Left lung (tissue), 10 donors: ENCODE data around the gene CUX1. TPM values are rescaled to one million over a fixed set of nuclear protein-coding genes. Genes with fewer than 3 reads are reported as not detected.

Experiments
- ATAC-seq: fragments of 200-7000 bp; cut with Tn5 transposase; one replicate; pipeline ENCODE4 v1.9.1; 2020; ENCODE audit warnings: moderate library complexity
- DNase-seq, 4 donors: peaks; one replicate each; pipeline ENCODE4 v3.0.0-alpha.2; 2013 to 2020
- H3K27ac ChIP-seq, 2 donors: fragments of 200-600 bp; sonication (generic) in 1 of 2; one replicate each; pipeline versions ENCODE4 v1.5.0 to v1.8.0; 2020 to 2021
- H3K27me3 ChIP-seq, 2 donors: fragments of 200-600 bp; sonication (generic) in 1 of 2; one replicate each; pipeline versions ENCODE4 v1.5.0 to v1.8.0; 2020 to 2021
- H3K36me3 ChIP-seq, 2 donors: fragments of 200-600 bp; sonication (generic) in 1 of 2; one replicate each; pipeline versions ENCODE4 v1.5.0 to v1.8.0; 2020 to 2021
- H3K4me1 ChIP-seq, 2 donors: fragments of 200-600 bp; one replicate each; pipeline ENCODE4 v1.8.0; 2021
- H3K4me3 ChIP-seq, 2 donors: fragments of 200-600 bp; sonication (generic) in 1 of 2; one replicate each; pipeline versions ENCODE4 v1.5.0 to v1.8.0; 2020 to 2021; ENCODE audit warnings: mild to moderate bottlenecking in 1 of 2
- H3K9me3 ChIP-seq, 2 donors: fragments of 200-600 bp; sonication (generic) in 1 of 2; one replicate each; pipeline versions ENCODE4 v1.5.0 to v1.8.0; 2020 to 2021
- intact Hi-C, 2 donors: fragments of 100-400 bp; cut with DNase I; formaldehyde crosslinking; loops; one replicate each; pipeline versions ENCODE4 v1.11.2 to v1.14.2; 2022
- polyA plus RNA-seq, 6 donors: library from polyadenylated mRNA; unstranded; fragments of 120-200 nt; gene quantifications; one replicate each; pipeline ENCODE4 v1.2.1, GENCODE V29; 2013; ENCODE audit not compliant: insufficient read length in 6 of 6
- total RNA-seq, 2 donors: library from RNA; stranded (reverse); fragmentation: NEBNext Ultra II Directional; extraction: Animal tissue kit (Norgen Biotek cat#: 25700); gene quantifications; one replicate each; pipeline ENCODE4 v1.2.1, GENCODE V29; 2021
- TF ChIP-seq, protein P1 (sequence below), 2 donors: fragments of 200-600 bp; sonication (generic) in 1 of 2; IDR thresholded peaks; one replicate each; pipeline versions ENCODE4 v1.5.0 to v1.8.0; 2021; ENCODE audit warnings: antibody characterized with exemption in 2 of 2
- donor health status: DM: no; HTN: yes; CAD: no.
- donor health status: DM: no; HTN: no; CAD: no.

Gene CUX1
- total and polyA plus RNA-seq, 8 donors: 86.4 to 157 (median 96.4) TPM

DNA sequence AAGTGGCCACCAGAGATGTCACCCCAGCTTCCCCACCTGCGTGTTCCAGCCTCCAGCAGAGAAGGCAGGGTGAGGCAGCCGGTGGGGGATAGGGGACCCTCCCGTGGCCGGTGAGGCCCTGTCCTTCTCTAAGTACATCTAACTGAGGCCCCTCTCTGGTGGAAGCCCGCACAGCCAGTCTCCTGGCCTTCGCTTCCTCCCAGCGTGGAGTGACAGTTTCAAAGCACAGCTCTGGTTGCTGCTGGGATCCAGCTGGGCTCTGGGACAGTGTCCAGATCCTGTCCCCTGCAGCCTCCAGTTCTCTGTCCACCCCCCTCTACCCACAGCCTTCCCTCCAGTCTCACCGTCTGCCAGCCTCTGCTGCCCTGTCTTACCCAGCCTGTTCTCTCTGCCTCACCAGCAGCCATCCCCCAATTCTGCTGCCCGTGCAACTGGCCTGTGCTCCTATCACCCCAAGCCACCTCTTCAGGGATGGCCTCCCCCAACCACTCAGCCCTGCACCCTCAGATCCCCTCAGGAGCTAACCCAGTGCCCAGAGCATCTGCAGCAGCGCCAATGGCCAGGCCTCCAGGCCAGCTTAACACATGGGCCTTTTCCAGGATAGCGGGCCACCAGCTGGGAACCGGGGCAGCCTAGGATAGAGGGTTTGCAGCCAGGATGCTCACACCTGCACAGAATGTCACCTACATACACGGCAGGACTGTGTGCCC, 452.9 kb downstream of the CUX1 start:
- DNase-seq (peak in 1 of 4 donors; percentile 55), ATAC-seq (no peak)
- Histone ChIP-seq H3K4me3 (no peak overlapping the region), H3K27me3 (no peaks in the 10 kb centered on the region), H3K9me3 (no peaks in the 10 kb centered on the region), H3K36me3 (no peaks in the 10 kb centered on the region), H3K4me1 (peaks cover 0 to 4% of the 10 kb centered on the region in 2 donors), H3K27ac (no peak overlapping the region)
- TF ChIP-seq, protein P1, sequence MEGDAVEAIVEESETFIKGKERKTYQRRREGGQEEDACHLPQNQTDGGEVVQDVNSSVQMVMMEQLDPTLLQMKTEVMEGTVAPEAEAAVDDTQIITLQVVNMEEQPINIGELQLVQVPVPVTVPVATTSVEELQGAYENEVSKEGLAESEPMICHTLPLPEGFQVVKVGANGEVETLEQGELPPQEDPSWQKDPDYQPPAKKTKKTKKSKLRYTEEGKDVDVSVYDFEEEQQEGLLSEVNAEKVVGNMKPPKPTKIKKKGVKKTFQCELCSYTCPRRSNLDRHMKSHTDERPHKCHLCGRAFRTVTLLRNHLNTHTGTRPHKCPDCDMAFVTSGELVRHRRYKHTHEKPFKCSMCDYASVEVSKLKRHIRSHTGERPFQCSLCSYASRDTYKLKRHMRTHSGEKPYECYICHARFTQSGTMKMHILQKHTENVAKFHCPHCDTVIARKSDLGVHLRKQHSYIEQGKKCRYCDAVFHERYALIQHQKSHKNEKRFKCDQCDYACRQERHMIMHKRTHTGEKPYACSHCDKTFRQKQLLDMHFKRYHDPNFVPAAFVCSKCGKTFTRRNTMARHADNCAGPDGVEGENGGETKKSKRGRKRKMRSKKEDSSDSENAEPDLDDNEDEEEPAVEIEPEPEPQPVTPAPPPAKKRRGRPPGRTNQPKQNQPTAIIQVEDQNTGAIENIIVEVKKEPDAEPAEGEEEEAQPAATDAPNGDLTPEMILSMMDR (IDR thresholded peaks at IDR 0.05): no peak
- intact Hi-C loops: loop anchor here in 1 of 2 donors (2.0 kb wide), 1 partner anchor 728 kb away; no protein-coding TSS in a partner anchor

DNA sequence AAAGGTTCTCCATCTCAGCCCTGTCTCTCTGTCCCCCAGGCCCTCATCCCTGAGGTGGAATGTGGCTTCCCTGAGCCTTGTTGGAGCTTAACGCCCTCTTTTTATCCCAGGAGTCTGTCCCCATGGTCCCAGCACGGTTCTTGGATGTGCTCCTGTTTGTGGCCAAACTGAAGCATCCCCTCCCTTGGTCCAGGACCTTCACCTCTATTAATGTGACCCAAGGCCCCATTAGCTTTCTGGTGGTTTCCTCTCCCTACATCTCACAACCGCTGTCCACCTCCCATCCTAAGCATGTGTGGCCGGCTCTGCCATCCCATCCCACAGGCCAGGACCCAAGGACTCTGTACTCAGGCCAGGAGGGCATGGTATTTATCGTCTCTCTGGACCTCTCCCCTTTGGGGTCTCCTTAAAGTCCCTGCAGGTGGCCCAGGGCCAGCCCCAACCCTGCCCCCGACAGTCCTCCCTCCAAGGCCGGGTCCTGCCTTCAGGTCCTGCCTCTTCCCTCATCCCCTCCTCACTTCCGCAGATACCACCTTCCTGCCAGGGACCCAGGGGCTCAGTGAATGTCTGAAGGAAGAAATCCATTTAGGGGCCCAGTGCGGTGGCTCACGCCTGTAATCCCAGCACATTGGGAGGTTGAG, 453.9 kb downstream of the CUX1 start:
- DNase-seq: peak in 1 of 4 donors; percentile 58
- Histone ChIP-seq H3K4me3 (no peak overlapping the region), H3K27ac (no peak overlapping the region), H3K36me3 (no peaks in the 10 kb centered on the region), H3K4me1 (peaks cover 0 to 4% of the 10 kb centered on the region in 2 donors), H3K27me3 (no peaks in the 10 kb centered on the region), H3K9me3 (no peaks in the 10 kb centered on the region)
- no peak for ATAC-seq
- intact Hi-C loops: loop anchor here in 1 of 2 donors (2.0 kb wide), 1 partner anchor 728 kb away; no protein-coding TSS in a partner anchor
- TF ChIP-seq, protein P1 (IDR thresholded peaks at IDR 0.05): no peak

DNA sequence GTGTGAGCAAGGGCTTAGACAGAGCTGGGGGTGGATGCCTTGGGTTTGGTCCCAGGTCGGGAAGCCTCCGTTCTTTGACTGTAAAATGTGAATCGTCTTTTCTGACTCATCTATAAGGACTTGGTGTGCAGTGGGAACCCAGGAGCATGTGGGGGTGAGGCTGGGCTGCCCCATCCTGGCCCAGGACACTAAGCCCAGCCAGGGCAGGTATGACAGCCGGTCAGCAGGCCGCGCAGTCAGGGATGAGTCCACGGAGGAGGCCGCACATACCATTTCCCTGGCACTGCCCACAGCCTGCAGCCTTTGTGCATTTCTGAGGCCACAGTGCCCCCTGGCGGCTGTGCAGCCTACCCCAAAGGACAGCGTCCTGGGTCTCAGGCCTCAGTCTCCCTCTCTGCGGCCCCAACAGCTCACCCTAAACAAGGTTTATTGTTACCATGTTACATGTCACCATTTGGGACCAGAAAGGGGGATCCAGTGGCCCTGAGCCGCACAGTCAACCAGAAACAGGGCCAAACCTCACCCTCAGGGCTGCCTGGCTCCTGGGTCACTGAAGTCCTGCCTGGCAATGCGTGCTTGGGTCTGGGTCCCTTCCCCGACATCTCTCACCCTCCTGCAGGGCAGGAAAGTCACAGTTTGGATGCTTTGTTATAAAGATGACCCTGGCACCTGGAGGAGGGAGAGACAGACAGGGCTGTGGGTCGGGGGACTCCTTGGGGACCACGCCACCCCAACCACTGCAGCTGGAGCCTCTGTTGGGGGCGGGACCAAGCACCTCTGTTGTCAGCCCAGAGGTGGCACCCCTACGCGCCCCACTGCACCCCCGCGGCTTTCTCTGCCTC, 454.9 kb downstream of the CUX1 start:
- no peaks in the 10 kb centered on the region for H3K27me3 ChIP-seq
- DNase-seq: peak; percentile 46 to 95 (median 74)
- no peak overlapping the region for H3K4me3 ChIP-seq
- ATAC-seq: peak; percentile 94
- intact Hi-C loops: no loop called here
- no peaks in the 10 kb centered on the region for H3K36me3 ChIP-seq
- peaks cover 0 to 4% of the 10 kb centered on the region in 2 donors for H3K4me1 ChIP-seq
- TF ChIP-seq, protein P1 (IDR thresholded peaks at IDR 0.05): peak; percentile 88 to 93
- no peaks in the 10 kb centered on the region for H3K9me3 ChIP-seq
- H3K27ac ChIP-seq: no peak overlapping the region

DNA sequence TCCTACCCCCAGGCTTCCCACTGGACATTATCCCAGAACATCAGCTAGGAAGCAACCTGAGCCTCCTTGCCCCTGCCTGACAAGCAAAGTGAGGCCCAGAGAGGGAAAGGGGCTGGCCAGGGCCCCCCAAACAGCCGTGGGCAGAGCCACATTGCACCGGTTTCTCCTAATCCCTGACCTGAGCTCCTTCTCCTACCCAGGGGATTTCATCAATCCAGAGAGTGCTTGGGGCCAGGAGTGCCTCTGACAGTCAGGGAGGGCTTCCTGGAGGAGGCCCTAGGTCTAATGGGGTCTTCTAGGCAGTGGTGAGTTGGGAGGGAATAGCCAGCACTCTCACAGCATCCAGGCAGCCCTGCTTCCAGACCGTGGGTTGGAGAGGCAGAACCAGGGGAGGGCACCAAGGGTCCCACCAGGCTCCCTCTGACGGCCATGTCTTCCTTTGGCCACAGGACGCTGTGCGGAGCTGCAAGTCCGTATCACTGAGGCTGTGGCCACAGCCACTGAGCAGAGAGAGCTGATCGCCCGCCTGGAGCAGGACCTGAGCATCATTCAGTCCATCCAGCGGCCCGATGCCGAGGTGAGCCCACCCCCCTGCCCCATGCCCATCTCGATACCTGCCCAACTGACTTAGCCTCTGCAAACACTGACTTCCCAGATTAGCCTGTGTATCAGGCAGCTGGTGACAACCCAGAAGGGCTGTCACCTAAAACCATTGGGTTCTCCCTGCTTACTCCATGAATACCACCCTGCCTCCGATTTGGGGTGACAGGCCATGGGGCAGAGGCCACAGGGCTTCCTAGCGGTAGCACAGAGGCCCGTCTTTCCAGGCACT, 455.7 kb downstream of the CUX1 start:
- no peak for ATAC-seq
- TF ChIP-seq, protein P1 (IDR thresholded peaks at IDR 0.05): no peak
- H3K36me3 ChIP-seq: no peaks in the 10 kb centered on the region
- H3K27ac ChIP-seq: no peak overlapping the region
- DNase-seq: peak in 1 of 4 donors; percentile 48
- H3K4me3 ChIP-seq: no peak overlapping the region
- peaks cover 0 to 4% of the 10 kb centered on the region in 2 donors for H3K4me1 ChIP-seq
- H3K27me3 ChIP-seq: no peaks in the 10 kb centered on the region
- intact Hi-C loops: no loop called here
- H3K9me3 ChIP-seq: no peaks in the 10 kb centered on the region
